ENCODE measurements around the gene NMB. TPM values are rescaled to one million over a fixed set of nuclear protein-coding genes. Genes with fewer than 3 reads are reported as not detected.

The NMB gene
- total RNA-seq, 1 donor from 2014 or later = 14.3 TPM

DNA sequence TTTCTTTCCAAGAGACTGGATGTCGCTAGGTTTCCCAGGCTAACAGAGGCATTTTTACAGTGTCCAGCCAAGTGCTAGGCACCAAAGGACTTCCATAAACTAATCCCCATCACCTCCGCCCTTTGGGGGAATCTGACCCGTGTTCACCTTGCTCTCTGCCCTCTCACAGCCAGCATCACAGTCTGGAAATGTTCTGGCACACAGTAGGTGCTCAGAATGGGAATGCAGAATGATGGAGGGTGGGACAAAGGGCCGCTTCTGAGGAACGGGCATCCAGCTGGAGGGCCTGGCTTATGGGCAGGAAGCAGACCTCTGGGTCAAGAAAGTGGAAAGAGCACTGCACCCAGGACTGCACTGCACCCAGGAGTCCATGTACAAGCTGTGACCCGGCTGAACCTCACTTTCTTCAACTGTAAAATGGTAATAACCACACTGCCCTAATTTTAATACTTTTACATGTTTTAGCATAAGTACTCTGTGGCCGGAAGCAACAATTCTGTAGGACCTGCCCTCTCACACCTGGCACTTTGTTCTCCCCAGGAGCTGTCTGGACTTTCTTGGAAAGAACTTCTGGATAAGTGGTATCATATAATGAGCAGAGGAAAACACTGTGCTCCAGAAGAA lies 901 bp upstream of the NMB start:
- H3K27me3 Mint-ChIP-seq (ENCODE audit: unreplicated experiment) = peaks cover 21% of the 10 kb centered on the region
- H3K36me3 Mint-ChIP-seq (ENCODE audit: low read depth, unreplicated experiment) = peaks cover 11% of the 10 kb centered on the region
- H3K9me3 Mint-ChIP-seq (ENCODE audit: unreplicated experiment) = no peaks in the 10 kb centered on the region
- H3K4me1 Mint-ChIP-seq (ENCODE audit: unreplicated experiment) = peaks cover 15% of the 10 kb centered on the region
- peak overlapping the region; percentile 13 for H3K27ac Mint-ChIP-seq (ENCODE audit: unreplicated experiment)
- no peak for DNase-seq (ENCODE audit: low spot score)
- TF ChIP-seq, protein P1, sequence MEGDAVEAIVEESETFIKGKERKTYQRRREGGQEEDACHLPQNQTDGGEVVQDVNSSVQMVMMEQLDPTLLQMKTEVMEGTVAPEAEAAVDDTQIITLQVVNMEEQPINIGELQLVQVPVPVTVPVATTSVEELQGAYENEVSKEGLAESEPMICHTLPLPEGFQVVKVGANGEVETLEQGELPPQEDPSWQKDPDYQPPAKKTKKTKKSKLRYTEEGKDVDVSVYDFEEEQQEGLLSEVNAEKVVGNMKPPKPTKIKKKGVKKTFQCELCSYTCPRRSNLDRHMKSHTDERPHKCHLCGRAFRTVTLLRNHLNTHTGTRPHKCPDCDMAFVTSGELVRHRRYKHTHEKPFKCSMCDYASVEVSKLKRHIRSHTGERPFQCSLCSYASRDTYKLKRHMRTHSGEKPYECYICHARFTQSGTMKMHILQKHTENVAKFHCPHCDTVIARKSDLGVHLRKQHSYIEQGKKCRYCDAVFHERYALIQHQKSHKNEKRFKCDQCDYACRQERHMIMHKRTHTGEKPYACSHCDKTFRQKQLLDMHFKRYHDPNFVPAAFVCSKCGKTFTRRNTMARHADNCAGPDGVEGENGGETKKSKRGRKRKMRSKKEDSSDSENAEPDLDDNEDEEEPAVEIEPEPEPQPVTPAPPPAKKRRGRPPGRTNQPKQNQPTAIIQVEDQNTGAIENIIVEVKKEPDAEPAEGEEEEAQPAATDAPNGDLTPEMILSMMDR (IDR thresholded peaks at IDR 0.05; ENCODE audit: unreplicated experiment) = no peak
- peak overlapping the region; percentile 71 for H3K4me3 Mint-ChIP-seq (ENCODE audit: unreplicated experiment)

- H3K4me1 Mint-ChIP-seq (ENCODE audit: unreplicated experiment) = peaks cover 20% of the 10 kb centered on the region
- TF ChIP-seq, protein P1 (IDR thresholded peaks at IDR 0.05; ENCODE audit: unreplicated experiment) = no peak
- peak overlapping the region; percentile 30 for H3K27ac Mint-ChIP-seq (ENCODE audit: unreplicated experiment)
- peak overlapping the region; percentile 89 for H3K4me3 Mint-ChIP-seq (ENCODE audit: unreplicated experiment)
- H3K9me3 Mint-ChIP-seq (ENCODE audit: unreplicated experiment) = no peaks in the 10 kb centered on the region
- no peak for DNase-seq (ENCODE audit: low spot score)
- H3K27me3 Mint-ChIP-seq (ENCODE audit: unreplicated experiment) = peaks cover 21% of the 10 kb centered on the region
- peaks cover 11% of the 10 kb centered on the region for H3K36me3 Mint-ChIP-seq (ENCODE audit: low read depth, unreplicated experiment)
Observed at GRCh38 chr15:84657748-84658079, 285 bp downstream of the NMB start.

- DNase-seq (ENCODE audit: low spot score) = no peak
- Mint-ChIP-seq H3K27me3 (ENCODE audit: unreplicated experiment) (peaks cover 21% of the 10 kb centered on the region), H3K9me3 (ENCODE audit: unreplicated experiment) (no peaks in the 10 kb centered on the region), H3K36me3 (ENCODE audit: low read depth, unreplicated experiment) (peaks cover 16% of the 10 kb centered on the region), H3K4me1 (ENCODE audit: unreplicated experiment) (peaks cover 26% of the 10 kb centered on the region), H3K27ac (ENCODE audit: unreplicated experiment) (no peak overlapping the region), H3K4me3 (ENCODE audit: unreplicated experiment) (peak overlapping the region; percentile 89)
- TF ChIP-seq, protein P1 (IDR thresholded peaks at IDR 0.05; ENCODE audit: unreplicated experiment) = no peak
Observed at GRCh38 chr15:84656972-84657371, 1.0 kb downstream of the NMB start.

GRCh38 chr15:84654689-84655453 lies 3.1 kb downstream of the NMB start:
- Mint-ChIP-seq H3K27ac (ENCODE audit: unreplicated experiment) (peak overlapping the region; percentile 99), H3K4me3 (ENCODE audit: unreplicated experiment) (peak overlapping the region; percentile 98), H3K9me3 (ENCODE audit: unreplicated experiment) (no peaks in the 10 kb centered on the region), H3K36me3 (ENCODE audit: low read depth, unreplicated experiment) (peaks cover 22% of the 10 kb centered on the region), H3K4me1 (ENCODE audit: unreplicated experiment) (peaks cover 24% of the 10 kb centered on the region), H3K27me3 (ENCODE audit: unreplicated experiment) (peaks cover 18% of the 10 kb centered on the region)
- TF ChIP-seq, protein P1 (IDR thresholded peaks at IDR 0.05; ENCODE audit: unreplicated experiment) = peak; percentile 57
- peak; percentile 71 for DNase-seq (ENCODE audit: low spot score)

Measured in endothelial cell (in vitro differentiated cells).